ENCODE results near the gene UCK2.

DNA sequence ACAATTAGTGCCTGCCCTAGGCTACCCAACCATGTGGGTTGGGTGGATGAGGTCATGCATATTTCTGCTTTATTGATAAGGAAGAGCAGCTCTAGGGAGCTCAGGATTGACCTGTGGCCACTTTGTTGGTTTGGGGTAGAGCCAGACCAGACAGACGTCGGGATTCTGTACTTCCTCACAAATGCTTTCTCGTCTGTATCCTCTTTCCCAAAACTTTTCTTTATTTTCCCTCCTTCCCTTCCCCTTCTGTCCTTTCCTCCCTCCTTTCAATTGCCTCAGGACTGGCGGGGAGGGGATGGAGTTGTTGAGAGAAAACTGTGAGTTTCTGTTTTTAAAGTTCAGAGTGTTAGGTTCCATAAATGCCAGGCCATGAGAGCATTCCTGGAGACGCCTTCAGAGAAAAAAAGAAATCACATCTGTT is 68.0 kb downstream of the UCK2 start:
- TF ChIP-seq, protein P1, sequence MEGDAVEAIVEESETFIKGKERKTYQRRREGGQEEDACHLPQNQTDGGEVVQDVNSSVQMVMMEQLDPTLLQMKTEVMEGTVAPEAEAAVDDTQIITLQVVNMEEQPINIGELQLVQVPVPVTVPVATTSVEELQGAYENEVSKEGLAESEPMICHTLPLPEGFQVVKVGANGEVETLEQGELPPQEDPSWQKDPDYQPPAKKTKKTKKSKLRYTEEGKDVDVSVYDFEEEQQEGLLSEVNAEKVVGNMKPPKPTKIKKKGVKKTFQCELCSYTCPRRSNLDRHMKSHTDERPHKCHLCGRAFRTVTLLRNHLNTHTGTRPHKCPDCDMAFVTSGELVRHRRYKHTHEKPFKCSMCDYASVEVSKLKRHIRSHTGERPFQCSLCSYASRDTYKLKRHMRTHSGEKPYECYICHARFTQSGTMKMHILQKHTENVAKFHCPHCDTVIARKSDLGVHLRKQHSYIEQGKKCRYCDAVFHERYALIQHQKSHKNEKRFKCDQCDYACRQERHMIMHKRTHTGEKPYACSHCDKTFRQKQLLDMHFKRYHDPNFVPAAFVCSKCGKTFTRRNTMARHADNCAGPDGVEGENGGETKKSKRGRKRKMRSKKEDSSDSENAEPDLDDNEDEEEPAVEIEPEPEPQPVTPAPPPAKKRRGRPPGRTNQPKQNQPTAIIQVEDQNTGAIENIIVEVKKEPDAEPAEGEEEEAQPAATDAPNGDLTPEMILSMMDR (IDR thresholded peaks at IDR 0.05; ENCODE audit: low read depth, low read length): no peak
- TF ChIP-seq EZH2phosphoT487 (IDR thresholded peaks at IDR 0.05; ENCODE audit: low read depth): no peak
